Erythroblast (primary cell): ENCODE results near the gene PLXNA1.

ENCODE experiments used
- DNase-seq, 2 experiments: peaks; one replicate each; lab custom pipeline; 2025; lab: John Stamatoyannopoulos, UW
- GATA1 ChIP-seq: IDR thresholded peaks from 2 replicates; pipeline ENCODE4 v1.6.1; 2011; ENCODE audit warnings: low read depth, mild to moderate bottlenecking, control low read depth, low read length, moderate library complexity
- POLR2A ChIP-seq: IDR thresholded peaks from 2 replicates; pipeline ENCODE4 v1.6.1; 2011; ENCODE audit warnings: mild to moderate bottlenecking, low read length

PLXNA1 gene

DNA sequence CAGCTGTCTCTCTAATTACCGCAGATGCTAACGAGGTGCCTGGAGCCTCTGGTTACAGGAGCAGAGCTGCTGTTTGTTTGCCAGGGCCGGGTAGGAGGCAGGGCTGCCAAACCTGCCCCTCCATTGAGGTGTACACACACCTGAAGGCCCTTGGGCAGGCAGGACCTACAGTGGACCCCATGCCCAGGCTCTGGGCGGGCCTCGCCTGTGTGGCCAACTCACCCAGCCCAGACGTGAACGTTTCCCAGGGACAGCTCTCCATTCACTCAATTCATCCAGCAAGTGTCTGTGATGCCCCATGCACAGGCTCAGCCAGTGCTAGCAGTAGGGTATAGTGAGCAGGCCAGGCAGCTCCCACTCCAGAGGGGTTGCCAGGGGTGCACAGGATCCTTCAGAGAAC is 43.7 kb downstream of the PLXNA1 start:
- TF ChIP-seq GATA1, result no peak
- no peak for TF ChIP-seq POLR2A
- no peak for DNase-seq

DNA sequence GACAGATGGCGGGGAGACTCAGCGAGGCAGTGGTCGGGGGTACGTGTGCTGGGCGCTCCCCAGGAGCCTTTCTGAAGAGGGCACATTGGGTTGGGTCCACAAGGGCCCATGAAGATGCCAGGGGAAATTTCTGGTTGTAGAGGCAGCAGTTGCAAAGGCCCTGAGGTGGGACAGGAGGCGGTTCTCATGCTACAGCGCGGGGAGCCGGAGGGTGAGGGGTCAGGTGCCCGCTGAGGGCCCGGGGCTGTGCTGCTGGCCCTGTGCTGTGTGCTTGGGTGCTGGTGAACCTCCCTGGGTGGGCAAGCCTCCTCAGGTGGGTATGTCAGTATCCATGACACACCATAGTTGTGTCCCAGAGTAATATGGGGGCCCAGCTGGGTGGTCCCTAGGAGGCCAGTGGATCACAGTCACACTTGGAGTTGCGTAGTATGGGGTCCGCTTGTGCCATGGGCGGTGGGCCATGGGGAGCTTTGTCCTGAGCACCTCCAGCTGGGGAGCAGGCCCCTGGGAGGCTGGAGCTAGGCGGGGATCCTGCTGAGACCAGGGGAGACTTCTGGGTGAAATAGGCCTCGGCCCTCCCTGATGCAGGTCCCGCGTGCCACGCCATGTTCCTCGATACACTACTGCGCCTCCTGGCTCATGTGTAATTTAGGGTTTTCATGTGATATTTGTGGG is 44.3 kb downstream of the PLXNA1 start:
- no peak for TF ChIP-seq GATA1
- no peak for TF ChIP-seq POLR2A

DNA sequence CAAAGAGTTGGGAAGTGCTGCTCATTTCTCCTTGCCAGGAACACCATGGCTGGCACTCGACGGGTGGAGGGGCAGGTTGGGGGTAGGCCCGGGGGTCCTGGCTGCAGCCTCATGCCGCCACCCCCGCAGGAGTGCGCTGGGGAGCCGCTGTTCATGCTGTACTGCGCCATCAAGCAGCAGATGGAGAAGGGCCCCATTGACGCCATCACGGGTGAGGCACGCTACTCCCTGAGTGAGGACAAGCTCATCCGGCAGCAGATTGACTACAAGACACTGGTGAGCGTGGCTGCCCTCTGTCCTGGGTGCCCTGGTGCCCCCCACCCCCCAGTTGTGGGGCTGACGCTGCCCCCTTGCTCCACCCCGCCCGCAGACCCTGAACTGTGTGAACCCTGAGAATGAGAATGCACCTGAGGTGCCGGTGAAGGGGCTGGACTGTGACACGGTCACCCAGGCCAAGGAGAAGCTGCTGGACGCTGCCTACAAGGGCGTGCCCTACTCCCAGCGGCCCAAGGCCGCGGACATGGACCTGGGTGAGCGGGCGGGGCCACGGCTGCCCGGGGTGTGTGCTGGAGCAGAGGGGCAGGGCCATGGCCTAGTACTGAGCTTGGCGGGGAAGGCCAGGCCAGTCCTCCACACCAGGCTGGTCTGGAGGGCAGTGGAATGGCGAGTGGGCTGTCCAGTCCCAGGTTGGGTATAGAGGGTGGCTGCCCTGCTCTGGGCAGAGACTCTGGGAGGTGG is 45.1 kb downstream of the PLXNA1 start:
- TF ChIP-seq POLR2A (no peak), GATA1 (no peak)
- no peak for DNase-seq

More for the DNA sequence above, 44.3 kb downstream of the PLXNA1 start:
- DNase-seq, result no peak

GRCh38 chr3:127028781-127029657 is 46.1 kb downstream of the PLXNA1 start:
- TF ChIP-seq GATA1 (no peak), POLR2A (no peak)
- no peak for DNase-seq

GRCh38 chr3:127029658-127030507 is 47.0 kb downstream of the PLXNA1 start:
- DNase-seq, result no peak

GRCh38 chr3:127030508-127031412 is 47.8 kb downstream of the PLXNA1 start:
- no peak for DNase-seq
- TF ChIP-seq GATA1 (no peak), POLR2A (no peak)

More at GRCh38 chr3:127029658-127030507, 47.0 kb downstream of the PLXNA1 start:
- TF ChIP-seq GATA1, result no peak
- no peak for TF ChIP-seq POLR2A

- TF ChIP-seq POLR2A (no peak), GATA1 (no peak)
- DNase-seq, result no peak
Measured at GRCh38 chr3:127031413-127031810, 48.5 kb downstream of the PLXNA1 start.

- no peak for TF ChIP-seq POLR2A
- TF ChIP-seq GATA1, result no peak
- DNase-seq, result no peak
Measured at GRCh38 chr3:127031845-127032244, 48.9 kb downstream of the PLXNA1 start.

DNA sequence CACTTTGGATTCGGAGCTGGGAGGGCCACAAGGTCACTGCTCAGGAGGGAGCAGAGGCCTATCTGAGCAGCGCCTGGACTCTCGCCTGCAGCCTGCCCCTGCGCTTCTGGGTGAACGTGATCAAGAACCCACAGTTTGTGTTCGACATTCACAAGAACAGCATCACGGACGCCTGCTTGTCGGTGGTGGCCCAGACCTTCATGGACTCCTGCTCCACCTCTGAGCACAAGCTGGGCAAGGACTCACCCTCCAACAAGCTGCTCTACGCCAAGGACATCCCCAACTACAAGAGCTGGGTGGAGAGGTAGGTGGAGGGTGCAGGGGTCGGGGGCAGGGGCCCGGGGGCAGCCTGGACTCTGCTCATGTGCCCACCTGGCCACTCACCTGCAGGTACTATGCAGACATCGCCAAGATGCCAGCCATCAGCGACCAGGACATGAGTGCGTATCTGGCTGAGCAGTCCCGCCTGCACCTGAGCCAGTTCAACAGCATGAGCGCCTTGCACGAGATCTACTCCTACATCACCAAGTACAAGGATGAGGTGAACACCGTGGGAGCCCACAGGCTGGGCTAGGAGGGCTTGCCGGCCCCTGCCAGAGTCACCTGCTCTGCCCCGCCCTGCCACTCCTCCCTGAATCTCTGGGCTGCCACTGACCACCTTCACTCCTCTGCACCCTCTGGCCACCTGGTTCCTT is 49.5 kb downstream of the PLXNA1 start:
- TF ChIP-seq POLR2A (no peak), GATA1 (no peak)
- no peak for DNase-seq
